ENCODE data around the gene NSD2.
"Not testable (repeated sequence)": the region's sequence is repeated elsewhere in the genome, so short reads cannot be mapped to it uniquely, and the experiment has no call there.

The NSD2 gene

GRCh38 chr4:1899149-1900086 is 28.2 kb downstream of the NSD2 start:
- peak; percentile 83 for DNase-seq

DNA sequence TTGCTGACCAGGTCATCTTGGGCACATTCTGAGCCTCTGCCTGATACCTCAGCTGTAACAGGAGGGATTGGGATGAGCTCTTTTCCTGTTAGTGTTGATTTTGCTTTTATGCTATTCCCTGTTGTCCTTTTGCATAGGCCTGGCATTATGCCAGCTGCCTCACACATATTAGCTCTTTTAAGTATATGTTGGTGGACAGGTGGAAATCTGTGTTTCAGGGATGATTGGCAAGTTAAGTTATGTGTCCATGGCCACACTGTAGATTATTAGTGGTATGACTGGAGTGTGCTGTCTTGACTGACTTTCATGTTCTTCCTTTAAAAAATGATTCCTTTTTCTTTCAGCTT is 28.9 kb downstream of the NSD2 start:
- no peak for DNase-seq

GRCh38 chr4:1900624-1901023 is 29.4 kb downstream of the NSD2 start:
- no peak for DNase-seq

GRCh38 chr4:1901127-1901526 is 29.9 kb downstream of the NSD2 start:
- no peak for DNase-seq

GRCh38 chr4:1902243-1902642 is 31.1 kb downstream of the NSD2 start:
- DNase-seq, result no peak

GRCh38 chr4:1903035-1903434 is 31.8 kb downstream of the NSD2 start:
- DNase-seq, result no peak

GRCh38 chr4:1904042-1904441 is 32.8 kb downstream of the NSD2 start:
- no peak for DNase-seq

DNA sequence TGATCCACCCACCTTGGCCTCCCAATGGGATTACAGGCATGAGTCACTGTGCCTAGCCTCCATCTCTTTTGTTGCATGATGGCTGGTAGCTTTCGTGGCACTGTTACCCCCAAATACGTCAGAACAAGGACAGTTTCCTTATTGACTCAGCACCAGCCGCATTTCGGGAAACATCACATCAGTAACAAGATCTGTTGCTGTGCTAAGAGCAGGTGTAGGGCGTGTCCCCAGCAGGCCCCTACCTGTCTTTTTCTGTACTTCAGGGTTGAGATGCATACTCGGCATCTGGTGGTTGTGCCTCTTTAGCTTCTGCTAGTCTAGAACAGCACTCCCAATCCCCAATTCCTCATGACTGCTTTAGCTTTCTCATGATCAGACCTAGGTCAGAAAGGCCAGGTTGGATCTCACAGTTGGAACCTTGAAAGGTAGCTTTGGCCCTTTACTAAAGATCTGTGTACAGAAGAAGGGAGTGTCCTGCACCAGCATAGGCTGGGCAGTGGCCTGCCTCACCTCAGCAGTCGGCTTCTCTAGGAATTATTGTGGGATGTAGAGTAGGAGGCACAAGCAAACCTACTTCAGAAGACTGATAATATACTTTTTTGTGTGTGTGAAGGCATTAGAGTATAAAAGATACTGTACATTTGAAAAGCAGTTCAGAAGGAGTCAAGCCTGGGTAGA is 36.8 kb downstream of the NSD2 start:
- no peak for DNase-seq

DNA sequence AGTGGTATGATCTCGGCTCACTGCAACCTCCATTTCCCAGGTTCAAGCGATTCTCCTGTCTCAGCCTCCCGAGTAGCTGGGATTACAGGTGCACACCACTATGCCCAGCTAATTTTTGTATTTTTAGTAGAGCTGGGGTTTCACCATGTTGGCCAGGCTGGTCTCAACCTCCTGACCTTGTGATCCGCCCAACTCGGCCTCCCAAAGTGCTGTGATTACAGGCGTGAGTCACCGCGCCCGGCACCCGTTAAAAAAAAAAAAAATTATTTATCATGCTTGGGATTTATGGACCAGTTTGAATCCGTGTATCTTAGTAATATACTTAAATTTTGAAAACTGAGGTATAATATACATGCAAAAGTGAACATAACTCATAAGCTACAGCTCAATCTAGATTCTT is 38.5 kb downstream of the NSD2 start:
- DNase-seq, result not testable (repeated sequence)

- no peak for DNase-seq
These were observed 39.5 kb downstream of the NSD2 start for GRCh38 chr4:1910643-1911042.

DNA sequence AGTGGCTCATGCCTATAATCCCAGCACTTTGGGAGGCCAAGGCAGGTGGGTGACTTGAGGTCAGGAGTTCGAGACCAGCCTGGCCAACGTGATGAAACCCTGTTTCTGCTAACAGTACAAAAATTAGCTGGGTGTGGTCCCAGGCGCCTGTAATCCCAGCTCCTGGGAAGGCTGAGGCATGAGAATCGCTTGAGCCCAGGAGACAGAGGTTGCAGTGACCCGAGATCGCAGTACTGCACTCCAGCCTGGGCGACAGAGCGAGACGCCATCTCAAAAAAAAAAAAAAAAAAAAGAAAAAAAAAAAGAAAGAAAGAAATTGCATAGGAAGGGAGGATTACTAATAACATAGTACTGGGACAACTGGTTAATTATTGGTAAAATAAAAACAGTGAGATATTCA is 40.1 kb downstream of the NSD2 start:
- DNase-seq, result not testable (repeated sequence)

- DNase-seq, result no peak
These were observed 51.6 kb downstream of the NSD2 start for GRCh38 chr4:1922821-1923220.

DNA sequence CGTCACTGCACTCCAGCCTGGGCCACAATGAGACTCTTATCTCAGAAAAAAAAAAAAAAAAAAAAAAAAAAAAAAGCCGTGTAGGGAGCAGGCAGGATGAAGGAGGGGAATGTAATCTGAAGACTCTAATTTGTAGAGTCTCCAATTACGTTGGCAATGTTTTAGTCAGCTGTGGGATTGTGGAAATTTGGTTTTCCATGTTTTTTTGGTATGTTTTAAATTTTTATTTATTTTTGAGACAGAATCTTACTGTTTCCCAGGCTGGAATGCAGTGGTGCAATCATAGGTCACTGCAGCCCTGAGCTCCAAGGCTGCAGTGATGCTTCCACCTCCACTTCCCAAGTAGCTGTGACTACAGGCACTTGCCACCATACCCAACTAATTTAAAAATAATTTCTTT is 56.5 kb downstream of the NSD2 start:
- no peak for DNase-seq

DNA sequence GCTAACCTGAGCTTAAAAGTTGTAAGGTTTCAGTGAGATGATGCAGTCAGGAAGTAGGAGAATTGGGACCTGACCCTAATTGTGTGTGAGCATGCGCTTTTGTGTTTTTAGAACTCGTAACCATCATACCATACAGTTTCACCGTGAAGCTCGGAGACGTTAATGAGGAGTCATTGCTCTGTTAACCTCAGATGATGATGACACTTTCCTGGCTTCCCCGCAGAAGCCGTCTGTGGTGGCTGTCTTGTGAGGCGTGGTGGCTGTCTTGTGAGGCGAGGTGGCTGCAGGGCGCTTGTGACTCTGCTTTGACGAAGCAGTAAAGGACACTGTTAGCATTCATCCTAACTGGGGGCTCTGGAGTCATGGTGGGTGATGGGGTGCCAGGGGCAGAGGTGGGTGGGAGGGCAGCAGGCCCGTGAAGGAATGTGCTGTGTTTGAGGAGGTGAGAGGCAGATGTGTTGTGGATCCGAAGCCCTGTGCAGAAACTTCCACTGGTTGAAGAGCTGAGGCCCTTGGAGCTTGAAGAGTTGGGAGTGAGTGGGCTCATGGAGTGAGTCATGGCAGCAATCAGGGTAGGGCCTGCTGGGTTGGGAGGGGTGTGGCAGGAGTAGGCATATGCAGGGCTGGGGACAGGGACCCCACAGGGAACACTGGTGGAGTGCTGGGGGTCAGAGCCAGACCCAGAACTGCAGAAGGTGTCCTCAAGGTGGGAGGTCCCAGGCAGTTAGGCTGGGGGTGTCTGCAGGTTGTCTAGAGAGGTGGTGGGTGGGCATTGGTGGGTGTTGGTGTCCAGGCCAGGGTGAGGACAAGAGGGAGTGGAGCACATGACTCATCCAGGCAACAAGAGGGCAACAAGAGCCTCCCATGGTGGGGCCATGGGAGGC is 57.4 kb downstream of the NSD2 start:
- DNase-seq, result no peak

DNA sequence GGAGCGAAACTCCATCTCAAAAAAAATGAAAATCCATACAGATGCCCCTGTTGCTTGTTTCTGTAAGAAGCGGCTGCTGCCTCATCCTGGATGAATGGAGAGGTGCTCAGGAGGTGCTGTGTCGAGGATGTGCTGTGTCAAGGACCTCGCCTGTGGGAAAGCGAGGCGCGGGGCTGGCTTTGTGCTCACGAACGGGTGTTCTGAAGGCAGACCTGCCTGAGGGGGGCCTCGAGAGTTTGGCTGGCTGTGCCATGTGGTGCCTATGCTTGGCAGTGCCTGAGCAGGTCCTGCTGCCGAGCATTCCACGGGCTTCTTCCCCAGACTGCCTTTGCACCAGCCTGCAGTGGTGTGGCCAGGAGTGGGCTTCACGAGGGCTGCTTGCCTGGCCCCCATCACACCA is 61.5 kb downstream of the NSD2 start:
- no peak for DNase-seq

DNA sequence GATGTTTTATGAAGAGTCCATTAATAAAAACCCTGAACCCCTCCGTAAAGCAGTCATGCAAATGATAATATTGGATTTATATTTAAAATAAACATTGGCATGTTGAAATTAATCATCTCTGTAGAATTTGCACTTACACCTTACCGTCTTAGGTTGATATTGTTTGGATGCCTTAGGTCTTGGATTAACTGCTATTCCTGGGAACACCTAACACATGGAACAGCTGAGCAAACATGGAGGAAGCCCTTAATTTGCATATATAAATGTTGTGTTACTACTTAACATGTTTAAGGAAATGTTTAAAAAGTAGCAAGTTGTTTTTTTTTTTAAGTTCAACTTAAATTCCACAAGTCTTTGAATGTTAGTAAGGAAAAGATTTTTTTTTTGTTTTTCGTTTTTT is 62.5 kb downstream of the NSD2 start:
- DNase-seq, result no peak

DNA sequence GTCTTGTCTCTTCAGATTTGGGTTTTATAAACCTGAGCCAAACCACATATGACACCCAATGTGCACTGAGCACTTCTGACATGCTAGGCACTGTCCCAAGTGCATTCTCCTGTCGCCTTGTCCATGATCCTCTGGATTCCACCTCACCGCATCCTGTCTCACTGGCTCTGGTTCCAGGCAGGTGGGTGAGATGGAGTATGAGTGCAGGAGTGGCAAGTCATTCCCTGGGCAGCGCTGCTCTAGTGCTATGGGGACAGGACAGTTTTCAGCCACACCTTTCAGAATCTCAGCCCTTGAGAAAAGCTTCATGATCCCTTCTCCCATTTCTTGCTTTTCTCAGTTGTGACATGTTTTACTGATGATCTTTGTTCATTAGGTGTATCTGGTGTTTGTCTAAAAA is 66.4 kb downstream of the NSD2 start:
- DNase-seq, result no peak

GRCh38 chr4:1938027-1938426 is 66.8 kb downstream of the NSD2 start:
- no peak for DNase-seq

- no peak for DNase-seq
These were observed 68.7 kb downstream of the NSD2 start for GRCh38 chr4:1939664-1940509.

GRCh38 chr4:1940566-1940965 is 69.4 kb downstream of the NSD2 start:
- no peak for DNase-seq

DNA sequence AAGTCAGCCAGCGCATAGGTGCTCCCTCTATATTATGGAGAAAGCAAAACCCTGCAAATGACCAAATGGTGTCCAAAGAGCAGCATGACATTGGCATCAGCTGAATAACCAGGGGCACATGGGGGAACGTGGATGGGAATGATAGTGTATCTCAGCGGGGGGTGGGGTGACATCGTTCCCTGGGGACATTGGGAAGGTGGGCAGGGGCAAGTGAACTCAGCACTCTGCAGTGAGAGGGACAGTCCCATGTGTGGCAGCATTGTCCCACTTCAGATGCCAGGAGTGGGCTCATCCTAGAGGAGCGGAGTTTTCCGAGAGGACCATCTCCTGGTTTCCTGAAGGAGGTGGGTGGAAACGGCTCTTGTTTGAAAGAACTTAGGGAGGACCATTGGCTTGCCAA is 72.7 kb downstream of the NSD2 start:
- DNase-seq, result no peak

DNA sequence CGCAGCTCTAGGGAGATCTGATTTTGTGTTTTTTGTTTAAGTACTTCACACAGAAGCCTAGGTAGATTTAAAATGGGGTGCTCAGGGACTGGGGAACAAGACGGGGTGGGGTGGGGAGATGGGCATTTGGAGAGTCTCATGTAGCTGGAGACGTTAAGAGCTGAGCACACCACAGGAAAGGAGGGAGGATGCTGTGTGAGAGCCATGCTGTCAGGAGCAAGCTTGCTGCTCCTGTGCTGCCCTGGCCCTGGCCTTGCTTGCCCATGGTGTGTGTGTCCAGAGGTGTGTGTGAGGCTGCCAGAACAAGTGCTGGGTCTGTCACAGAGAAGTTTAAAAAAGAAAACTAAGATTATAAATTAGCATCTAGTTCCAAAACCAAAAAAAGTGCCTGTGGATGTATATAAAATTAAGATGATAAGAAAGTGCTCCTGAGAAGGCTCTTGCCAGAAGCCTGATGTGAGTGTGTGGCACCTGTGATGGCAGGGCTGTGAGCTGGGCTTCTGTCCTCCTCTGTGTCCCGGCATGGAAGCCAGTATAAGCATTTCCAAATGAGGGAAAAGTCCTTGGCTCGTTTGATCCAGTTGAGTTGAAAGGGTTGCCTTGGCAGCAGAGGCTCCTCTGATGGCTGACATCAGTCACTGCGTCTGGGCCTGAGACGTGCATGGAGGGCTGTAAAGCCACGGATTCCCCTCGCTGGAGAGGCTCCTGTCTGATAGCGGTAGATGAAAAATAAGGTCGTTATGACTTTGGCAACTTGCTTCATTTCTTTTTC is 74.1 kb downstream of the NSD2 start:
- DNase-seq, result no peak
